ENCODE measurements around the gene CTIF.
A peak's percentile ranks its signal among the peaks of the same experiment; 100 is the strongest.

Gene CTIF

DNA sequence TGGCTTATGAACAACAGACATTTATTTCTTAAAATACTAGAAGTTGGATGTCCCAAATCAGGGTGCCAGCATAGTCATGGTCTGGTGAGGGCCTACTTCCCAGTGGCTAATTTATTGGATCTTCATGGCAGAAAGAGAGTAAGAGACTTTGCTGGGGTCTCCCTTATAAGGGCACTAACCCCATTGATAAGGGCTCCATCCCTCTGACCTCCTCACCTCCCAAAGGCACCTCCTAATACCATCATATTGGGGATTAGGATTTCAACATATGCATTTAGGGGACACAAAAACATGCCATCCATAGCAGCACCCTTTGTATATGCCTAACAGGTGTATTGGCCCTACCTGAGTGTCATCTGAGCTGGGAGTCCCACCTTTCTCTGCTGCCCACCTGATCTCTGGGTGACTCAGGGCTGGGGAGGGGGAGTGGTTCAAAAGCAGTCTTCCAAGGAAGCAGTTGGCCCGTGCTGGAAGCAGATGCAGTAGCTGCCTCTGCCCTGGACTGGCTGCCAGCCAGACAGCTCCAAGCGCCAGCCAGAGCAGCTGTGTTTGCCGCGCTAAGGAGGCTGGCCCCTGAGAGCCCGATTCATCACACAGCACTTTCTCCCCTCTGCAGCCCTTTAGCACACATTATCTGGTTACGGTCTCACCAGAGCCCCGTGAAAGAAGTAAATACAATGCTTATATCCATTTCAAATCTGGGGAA lies 327.4 kb downstream of the CTIF start:
- no peak overlapping the region for H3K4ac ChIP-seq (ENCODE audit: low read length)
- H3K4me1 ChIP-seq (ENCODE audit: control insufficient read depth in 2 of 2, insufficient read depth in 1 of 2, low read depth in 1 of 2, low read length in 2 of 2): peaks cover 10 to 22% of the 10 kb centered on the region in 2 donors
- H3K36me3 ChIP-seq (replicated peaks in 1 of 2; ENCODE audit: control insufficient read depth in 2 of 2, insufficient read depth in 2 of 2, low read length in 2 of 2): peaks cover 0 to 2% of the 10 kb centered on the region in 2 donors
- peak overlapping the region; percentile 30 for H3K18ac ChIP-seq (ENCODE audit: low read length)
- H3K4me2 ChIP-seq (ENCODE audit: insufficient read depth, low read length, poor library complexity, severe bottlenecking): no peak overlapping the region
- H2AK5ac ChIP-seq (ENCODE audit: low read depth, low read length): no peak overlapping the region
- no peak overlapping the region for H4K8ac ChIP-seq (ENCODE audit: low read depth, low read length)
- no peak overlapping the region for H3K14ac ChIP-seq (ENCODE audit: low read length)
- H2BK15ac ChIP-seq (ENCODE audit: low read length): no peak overlapping the region
- H3K23ac ChIP-seq (ENCODE audit: low read depth, low read length, poor library complexity): no peak overlapping the region
- H3K27ac ChIP-seq (replicated peaks; ENCODE audit: low read length): no peak overlapping the region
- H3K27me3 ChIP-seq (ENCODE audit: control insufficient read depth in 3 of 3, insufficient read depth in 3 of 3, low read depth in 1 of 3, low read length in 3 of 3): no peaks in the 10 kb centered on the region
- H2AFZ ChIP-seq (ENCODE audit: low read length): no peak overlapping the region
- WGBS, 2 donors (ENCODE audit: extremely low coverage in 2 of 2, insufficient read length in 2 of 2, insufficient replicate concordance in 1 of 2): no CpG with 5 or more reads among the region's 7 CpGs
- no peak overlapping the region for H3K9ac ChIP-seq (ENCODE audit: low read depth, low read length, poor library complexity)
- H2BK12ac ChIP-seq (ENCODE audit: low read length): no peak overlapping the region
- no peaks in the 10 kb centered on the region for H3K79me1 ChIP-seq (ENCODE audit: low read depth, low read length)
- H3K9me3 ChIP-seq (replicated peaks in 1 of 2; ENCODE audit: control insufficient read depth in 2 of 2, insufficient read depth in 1 of 2, low read depth in 1 of 2, low read length in 2 of 2): peaks cover 4 to 6% of the 10 kb centered on the region in 2 donors
- no peak for DNase-seq (ENCODE audit: low spot score)
- H2BK5ac ChIP-seq (ENCODE audit: low read length): no peak overlapping the region
- no peak overlapping the region for H4K91ac ChIP-seq (ENCODE audit: low read depth, low read length, poor library complexity)
- no peak overlapping the region for H2BK120ac ChIP-seq (ENCODE audit: low read depth, low read length)
- no peak overlapping the region for H3K4me3 ChIP-seq (ENCODE audit: low read length in 2 of 2)

GRCh38 chr18:48866856-48867255 lies 328.0 kb downstream of the CTIF start:
- WGBS, 2 donors (ENCODE audit: extremely low coverage in 2 of 2, insufficient read length in 2 of 2, insufficient replicate concordance in 1 of 2): no CpG with 5 or more reads among the region's 1 CpG
- DNase-seq (ENCODE audit: low spot score): no peak

DNA sequence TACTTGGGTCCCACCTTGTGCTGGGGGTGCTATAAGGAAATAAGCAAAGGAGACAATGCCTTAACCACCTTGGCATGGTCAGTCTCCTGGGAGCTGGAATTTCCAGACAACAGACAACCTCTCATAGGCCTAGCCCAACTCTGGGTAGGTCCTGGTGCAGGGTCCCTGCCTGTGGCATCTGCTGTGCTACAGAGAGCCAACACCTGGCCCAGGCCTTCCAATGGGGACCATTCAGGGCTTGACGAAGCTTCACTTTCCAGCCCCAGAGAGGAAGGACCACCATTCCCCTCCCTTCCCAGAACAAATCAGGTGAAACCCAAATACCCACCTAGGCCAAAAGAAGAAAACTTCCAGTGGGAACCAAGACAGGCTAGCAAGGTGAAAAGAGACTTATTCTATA lies 329.1 kb downstream of the CTIF start:
- no peak overlapping the region for H2BK120ac ChIP-seq (ENCODE audit: low read depth, low read length)
- H3K4me3 ChIP-seq (ENCODE audit: low read length in 2 of 2): peak overlapping the region in 1 of 2 donors; percentile 23
- no peak overlapping the region for H3K4ac ChIP-seq (ENCODE audit: low read length)
- H3K14ac ChIP-seq (ENCODE audit: low read length): no peak overlapping the region
- no peak overlapping the region for H3K9ac ChIP-seq (ENCODE audit: low read depth, low read length, poor library complexity)
- no peak overlapping the region for H4K8ac ChIP-seq (ENCODE audit: low read depth, low read length)
- H3K18ac ChIP-seq (ENCODE audit: low read length): no peak overlapping the region
- H3K79me1 ChIP-seq (ENCODE audit: low read depth, low read length): no peaks in the 10 kb centered on the region
- H3K23ac ChIP-seq (ENCODE audit: low read depth, low read length, poor library complexity): no peak overlapping the region
- H2BK12ac ChIP-seq (ENCODE audit: low read length): no peak overlapping the region
- H2AFZ ChIP-seq (ENCODE audit: low read length): peak overlapping the region; percentile 84
- H3K36me3 ChIP-seq (replicated peaks in 1 of 2; ENCODE audit: control insufficient read depth in 2 of 2, insufficient read depth in 2 of 2, low read length in 2 of 2): peaks cover 0 to 2% of the 10 kb centered on the region in 2 donors
- no peak overlapping the region for H3K4me2 ChIP-seq (ENCODE audit: insufficient read depth, low read length, poor library complexity, severe bottlenecking)
- H4K91ac ChIP-seq (ENCODE audit: low read depth, low read length, poor library complexity): no peak overlapping the region
- H2BK5ac ChIP-seq (ENCODE audit: low read length): no peak overlapping the region
- DNase-seq (ENCODE audit: low spot score): no peak
- H3K27me3 ChIP-seq (ENCODE audit: control insufficient read depth in 3 of 3, insufficient read depth in 3 of 3, low read depth in 1 of 3, low read length in 3 of 3): no peaks in the 10 kb centered on the region
- no peak overlapping the region for H2BK15ac ChIP-seq (ENCODE audit: low read length)
- H3K27ac ChIP-seq (replicated peaks; ENCODE audit: low read length): no peak overlapping the region
- no peak overlapping the region for H2AK5ac ChIP-seq (ENCODE audit: low read depth, low read length)
- peaks cover 4 to 6% of the 10 kb centered on the region in 2 donors for H3K9me3 ChIP-seq (replicated peaks in 1 of 2; ENCODE audit: control insufficient read depth in 2 of 2, insufficient read depth in 1 of 2, low read depth in 1 of 2, low read length in 2 of 2)
- no CpG with 5 or more reads among the region's 1 CpG for whole genome bisulfite sequencing, 2 donors (ENCODE audit: extremely low coverage in 2 of 2, insufficient read length in 2 of 2, insufficient replicate concordance in 1 of 2)
- peaks cover 3 to 10% of the 10 kb centered on the region in 2 donors for H3K4me1 ChIP-seq (ENCODE audit: control insufficient read depth in 2 of 2, insufficient read depth in 1 of 2, low read depth in 1 of 2, low read length in 2 of 2)

More at GRCh38 chr18:48866856-48867255, 328.0 kb downstream of the CTIF start:
- Histone ChIP-seq H2AFZ (ENCODE audit: low read length) (no peak overlapping the region), H3K9me3 (replicated peaks in 1 of 2; ENCODE audit: control insufficient read depth in 2 of 2, insufficient read depth in 1 of 2, low read depth in 1 of 2, low read length in 2 of 2) (peaks cover 4 to 6% of the 10 kb centered on the region in 2 donors), H2AK5ac (ENCODE audit: low read depth, low read length) (no peak overlapping the region), H3K4ac (ENCODE audit: low read length) (no peak overlapping the region), H2BK5ac (ENCODE audit: low read length) (no peak overlapping the region), H2BK12ac (ENCODE audit: low read length) (no peak overlapping the region), H3K4me2 (ENCODE audit: insufficient read depth, low read length, poor library complexity, severe bottlenecking) (no peak overlapping the region), H3K79me1 (ENCODE audit: low read depth, low read length) (no peaks in the 10 kb centered on the region), H3K18ac (ENCODE audit: low read length) (no peak overlapping the region), H4K8ac (ENCODE audit: low read depth, low read length) (no peak overlapping the region), H3K23ac (ENCODE audit: low read depth, low read length, poor library complexity) (no peak overlapping the region), H3K27me3 (ENCODE audit: control insufficient read depth in 3 of 3, insufficient read depth in 3 of 3, low read depth in 1 of 3, low read length in 3 of 3) (no peaks in the 10 kb centered on the region), H3K9ac (ENCODE audit: low read depth, low read length, poor library complexity) (no peak overlapping the region), H3K4me1 (ENCODE audit: control insufficient read depth in 2 of 2, insufficient read depth in 1 of 2, low read depth in 1 of 2, low read length in 2 of 2) (peaks cover 6 to 16% of the 10 kb centered on the region in 2 donors), H3K14ac (ENCODE audit: low read length) (no peak overlapping the region), H2BK15ac (ENCODE audit: low read length) (no peak overlapping the region), H3K4me3 (ENCODE audit: low read length in 2 of 2) (no peak overlapping the region), H2BK120ac (ENCODE audit: low read depth, low read length) (no peak overlapping the region), H4K91ac (ENCODE audit: low read depth, low read length, poor library complexity) (no peak overlapping the region), H3K36me3 (replicated peaks in 1 of 2; ENCODE audit: control insufficient read depth in 2 of 2, insufficient read depth in 2 of 2, low read length in 2 of 2) (peaks cover 0 to 2% of the 10 kb centered on the region in 2 donors), H3K27ac (replicated peaks; ENCODE audit: low read length) (no peak overlapping the region)

GRCh38 chr18:48868468-48869466 lies 329.9 kb downstream of the CTIF start:
- Histone ChIP-seq H2BK12ac (ENCODE audit: low read length) (no peak overlapping the region), H2BK5ac (ENCODE audit: low read length) (no peak overlapping the region), H2AK5ac (ENCODE audit: low read depth, low read length) (peak overlapping the region; percentile 66), H3K4me2 (ENCODE audit: insufficient read depth, low read length, poor library complexity, severe bottlenecking) (no peak overlapping the region), H3K14ac (ENCODE audit: low read length) (peak overlapping the region; percentile 73), H2AFZ (ENCODE audit: low read length) (peak overlapping the region; percentile 84), H3K27me3 (ENCODE audit: control insufficient read depth in 3 of 3, insufficient read depth in 3 of 3, low read depth in 1 of 3, low read length in 3 of 3) (no peaks in the 10 kb centered on the region), H2BK15ac (ENCODE audit: low read length) (peak overlapping the region; percentile 45), H3K79me1 (ENCODE audit: low read depth, low read length) (no peaks in the 10 kb centered on the region), H3K4me3 (ENCODE audit: low read length in 2 of 2) (no peak overlapping the region), H3K36me3 (replicated peaks in 1 of 2; ENCODE audit: control insufficient read depth in 2 of 2, insufficient read depth in 2 of 2, low read length in 2 of 2) (no peaks in the 10 kb centered on the region), H3K27ac (replicated peaks; ENCODE audit: low read length) (no peak overlapping the region), H4K91ac (ENCODE audit: low read depth, low read length, poor library complexity) (no peak overlapping the region), H3K4ac (ENCODE audit: low read length) (peak overlapping the region; percentile 69), H3K4me1 (ENCODE audit: control insufficient read depth in 2 of 2, insufficient read depth in 1 of 2, low read depth in 1 of 2, low read length in 2 of 2) (peaks cover 3 to 10% of the 10 kb centered on the region in 2 donors), H4K8ac (ENCODE audit: low read depth, low read length) (no peak overlapping the region), H2BK120ac (ENCODE audit: low read depth, low read length) (no peak overlapping the region), H3K9ac (ENCODE audit: low read depth, low read length, poor library complexity) (peak overlapping the region; percentile 63), H3K9me3 (replicated peaks in 1 of 2; ENCODE audit: control insufficient read depth in 2 of 2, insufficient read depth in 1 of 2, low read depth in 1 of 2, low read length in 2 of 2) (peaks cover 4 to 6% of the 10 kb centered on the region in 2 donors), H3K23ac (ENCODE audit: low read depth, low read length, poor library complexity) (peak overlapping the region; percentile 39), H3K18ac (ENCODE audit: low read length) (peak overlapping the region; percentile 74)
- no CpG with 5 or more reads among the region's 14 CpGs for WGBS, 2 donors (ENCODE audit: extremely low coverage in 2 of 2, insufficient read length in 2 of 2, insufficient replicate concordance in 1 of 2)
- no peak for DNase-seq (ENCODE audit: low spot score)
